ENCODE data around the gene DND1. TPM values are rescaled to one million over a fixed set of nuclear protein-coding genes. Genes with fewer than 3 reads are reported as not detected.
"Not testable (repeated sequence)": the region's sequence is repeated elsewhere in the genome, so short reads cannot be mapped to it uniquely, and the experiment has no call there.

The DND1 gene
- 2.6 and 3.4 TPM in 2 replicates for total RNA-seq

- POLR2A ChIA-PET, result no interaction called here
- DNase-seq, result no peak
- ATAC-seq (ENCODE audit: low read depth), result no peak
- peaks cover 90% of the 10 kb centered on the region for H3K36me3 Mint-ChIP-seq (ENCODE audit: low read depth)
- no peak within 1 kb of the TSS for H3K27ac Mint-ChIP-seq
- no peaks in the 10 kb centered on the region for H3K9me3 Mint-ChIP-seq
- TF ChIP-seq CTCF (IDR thresholded peaks at IDR 0.05), result no peak
- H3K27me3 Mint-ChIP-seq, result no peaks in the 10 kb centered on the region
- H3K4me1 Mint-ChIP-seq, result no peaks in the 10 kb centered on the region
- intact Hi-C loops (cut with micrococcal nuclease), result no loop called here
- CTCF ChIA-PET, result no interaction called here
- no peak within 1 kb of the TSS for H3K4me3 Mint-ChIP-seq
These were observed at the start of gene DND1 for GRCh38 chr5:140673187-140673976. Gene DND1 (minus strand): TSS chr5:140673576. CDS start chr5:140673542, 34 bp downstream.

- intact Hi-C loops (cut with micrococcal nuclease), result loop anchor here (2.0 kb wide), 2 partner anchors 359 to 477 kb away; no protein-coding TSS in a partner anchor
- H3K4me3 Mint-ChIP-seq; POLR2A ChIA-PET; H3K9me3 Mint-ChIP-seq; H3K4me1 Mint-ChIP-seq; H3K27ac Mint-ChIP-seq; H3K36me3 Mint-ChIP-seq (ENCODE audit: low read depth); ATAC-seq (ENCODE audit: low read depth); DNase-seq: not testable (repeated sequence)
- CTCF ChIA-PET, result interaction anchor here (1.0 to 6.6 kb wide), 5 partner anchors 348 to 482 kb away, joined by 3 to 45 read pairs (median 5); no protein-coding TSS in a partner anchor
- H3K27me3 Mint-ChIP-seq, result peaks cover 30% of the 10 kb centered on the region
These were observed 48.0 kb upstream of the DND1 start for GRCh38 chr5:140721395-140721794.

DNA sequence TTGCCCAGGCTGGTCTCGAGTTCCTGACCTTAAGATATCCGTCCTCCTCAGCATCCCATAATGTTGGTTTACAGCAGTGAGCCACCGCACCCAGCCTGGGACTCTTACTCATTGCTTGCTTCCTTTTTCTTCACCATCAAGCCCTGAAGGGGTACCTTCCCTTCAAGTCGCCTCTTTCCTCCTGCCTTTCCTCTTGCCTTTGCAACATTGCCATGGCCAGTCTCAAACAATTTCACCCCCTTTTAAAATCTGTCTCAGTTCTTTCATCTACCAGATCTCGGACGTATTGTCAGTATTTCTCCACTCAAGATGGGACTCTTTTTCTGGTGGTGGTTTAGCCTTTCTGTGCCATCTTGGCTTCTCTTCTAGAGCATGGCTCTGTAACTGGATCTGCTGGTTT, 47.4 kb upstream of the DND1 start:
- H3K36me3 Mint-ChIP-seq (ENCODE audit: low read depth); DNase-seq; H3K4me1 Mint-ChIP-seq; H3K9me3 Mint-ChIP-seq; ATAC-seq (ENCODE audit: low read depth); H3K27ac Mint-ChIP-seq; H3K4me3 Mint-ChIP-seq: not testable (repeated sequence)
- CTCF ChIA-PET, result interaction anchor here (0.5 to 6.6 kb wide), 14 partner anchors 249 to 816 kb away, joined by 3 to 45 read pairs (median 4); no protein-coding TSS in a partner anchor
- peaks cover 23% of the 10 kb centered on the region for H3K27me3 Mint-ChIP-seq
- POLR2A ChIA-PET, result interaction anchor here (0.7 kb wide), 3 partner anchors 158 to 190 kb away, joined by 4 read pairs; no protein-coding TSS in a partner anchor
- intact Hi-C loops (cut with micrococcal nuclease), result loop anchor here (1.0 to 2.0 kb wide), 3 partner anchors 347 to 476 kb away; no protein-coding TSS in a partner anchor

GRCh38 chr5:140718266-140718592, 44.9 kb upstream of the DND1 start:
- ATAC-seq (ENCODE audit: low read depth), result no peak
- Mint-ChIP-seq H3K4me1 (no peaks in the 10 kb centered on the region), H3K9me3 (no peaks in the 10 kb centered on the region), H3K4me3 (no peak overlapping the region), H3K27me3 (peaks cover 11% of the 10 kb centered on the region), H3K36me3 (ENCODE audit: low read depth) (no peaks in the 10 kb centered on the region), H3K27ac (no peak overlapping the region)
- ChIA-PET POLR2A (no interaction called here), CTCF (interaction anchor here (1.4 to 6.6 kb wide), 3 partner anchors 345 to 474 kb away, joined by 3 to 45 read pairs (median 7); no protein-coding TSS in a partner anchor)
- intact Hi-C loops (cut with micrococcal nuclease), result loop anchor here (10.0 kb wide), 2 partner anchors 543 to 873 kb away; partner anchors contain the start of gene CYSTM1
- DNase-seq, result no peak
- no peak for TF ChIP-seq CTCF (IDR thresholded peaks at IDR 0.05)

GRCh38 chr5:140716238-140716637, 42.9 kb upstream of the DND1 start:
- H3K4me1 Mint-ChIP-seq; POLR2A ChIA-PET; DNase-seq; ATAC-seq (ENCODE audit: low read depth); H3K9me3 Mint-ChIP-seq; H3K27me3 Mint-ChIP-seq; H3K27ac Mint-ChIP-seq; H3K36me3 Mint-ChIP-seq (ENCODE audit: low read depth); H3K4me3 Mint-ChIP-seq: not testable (repeated sequence)
- intact Hi-C loops (cut with micrococcal nuclease), result loop anchor here (10.0 kb wide), 2 partner anchors 541 to 871 kb away; partner anchors contain the start of gene CYSTM1
- CTCF ChIA-PET, result interaction anchor here (1.4 kb wide), 1 partner anchor 344 kb away, joined by 6 read pairs; no protein-coding TSS in a partner anchor

DNA sequence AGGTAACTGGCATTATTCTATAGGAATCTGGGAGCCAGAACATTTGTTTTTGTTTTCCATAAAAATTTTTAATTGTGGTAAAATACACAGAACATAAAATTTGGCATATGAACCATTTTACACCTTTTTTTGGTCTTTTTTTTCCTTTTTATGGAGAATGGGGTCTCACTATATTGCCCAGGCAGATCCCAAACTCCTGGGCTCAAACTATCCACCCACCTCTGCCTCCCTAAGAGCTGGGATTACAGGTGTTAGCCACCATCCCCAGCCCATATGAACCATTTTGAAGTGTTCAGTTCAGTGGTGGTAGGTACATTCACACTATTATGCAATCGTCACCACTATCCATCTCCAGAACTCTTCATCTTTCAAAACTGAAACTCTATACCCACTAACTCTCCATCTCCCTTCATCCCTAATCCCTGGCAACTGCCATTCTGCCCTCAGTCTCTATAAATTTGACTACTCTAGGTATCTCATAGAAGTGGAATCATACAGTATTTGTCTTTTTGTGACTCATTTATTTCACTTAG, 40.3 kb upstream of the DND1 start:
- ChIA-PET POLR2A (no interaction called here), CTCF (no interaction called here)
- Mint-ChIP-seq H3K9me3 (no peaks in the 10 kb centered on the region), H3K36me3 (ENCODE audit: low read depth) (peaks cover 9% of the 10 kb centered on the region), H3K4me1 (peaks cover 16% of the 10 kb centered on the region), H3K4me3 (no peak overlapping the region), H3K27me3 (peaks cover 5% of the 10 kb centered on the region), H3K27ac (no peak overlapping the region)
- intact Hi-C loops (cut with micrococcal nuclease), result loop anchor here (5.0 to 10.0 kb wide), 4 partner anchors 411 to 869 kb away; partner anchors contain the start of genes CYSTM1, PFDN1 and PURA
- no peak for TF ChIP-seq CTCF (IDR thresholded peaks at IDR 0.05)
- ATAC-seq (ENCODE audit: low read depth) (no peak), DNase-seq (no peak)

Data from activated B cell treated with CpG ODN at 0.5 μM for 24 hours (primary cell).